OCI-LY7 (cell line): ENCODE data around the gene HOXB1. TPM values are rescaled to one million over a fixed set of nuclear protein-coding genes. Genes with fewer than 3 reads are reported as not detected.
"Not testable (repeated sequence)": the region's sequence is repeated elsewhere in the genome, so short reads cannot be mapped to it uniquely, and the experiment has no call there.

ENCODE experiments used
- BruUV-seq: library from RNA; stranded (reverse); fragments of 400-500 nt; replicated peaks from 2 replicates; lab custom pipeline; 2021; lab: Mats Ljungman, UMichigan
- CTCF ChIA-PET: fragments of 300-600 bp; sonication (Branson Sonifier 250); formaldehyde crosslinking; loops from one replicate; lab custom pipeline; 2022; ENCODE audit warnings: antibody characterized with exemption; ENCODE audit not compliant: unreplicated experiment; lab: Charles Lee
- POLR2A ChIA-PET: fragments of 300-600 bp; sonication (Branson Sonifier 250); formaldehyde crosslinking; loops from one replicate; lab custom pipeline; 2022; ENCODE audit warnings: antibody characterized with exemption; lab: Charles Lee
- DNase-seq: peaks from one replicate; pipeline ENCODE4 v3.0.0-alpha.2; 2015; ENCODE audit warnings: low spot score
- H2AFZ ChIP-seq: fragments of 200-600 bp; sonication (generic), shearing (Covaris generic); 2 replicates; pipeline ENCODE4 v1.6.1; 2014; ENCODE audit warnings: mild to moderate bottlenecking, antibody characterized with exemption, low read length, moderate library complexity
- H3K27ac ChIP-seq: fragments of 200-600 bp; sonication (generic); 2 replicates; pipeline ENCODE4 v1.5.1; 2014; ENCODE audit warnings: mixed run types, low read depth, mild to moderate bottlenecking, moderate library complexity, low read length, inconsistent platforms; ENCODE audit not compliant: poor library complexity, severe bottlenecking
- H3K36me3 ChIP-seq: fragments of 200-600 bp; sonication (generic); 2 replicates; pipeline ENCODE4 v1.6.1; 2014; ENCODE audit warnings: mild to moderate bottlenecking, antibody characterized with exemption, low read length, moderate library complexity, mixed read lengths; ENCODE audit not compliant: insufficient read depth
- H3K4me1 ChIP-seq: fragments of 200-600 bp; sonication (generic); 2 replicates; pipeline ENCODE4 v1.5.1; 2014; ENCODE audit warnings: mild to moderate bottlenecking, low read length; ENCODE audit not compliant: insufficient read depth, poor library complexity, severe bottlenecking
- H3K4me2 ChIP-seq: fragments of 200-600 bp; sonication (generic); 2 replicates; pipeline ENCODE4 v1.6.1; 2014; ENCODE audit warnings: mild to moderate bottlenecking, low read length
- H3K4me3 ChIP-seq: fragments of 200-600 bp; sonication (generic); 2 replicates; pipeline ENCODE4 v1.5.1; 2014; ENCODE audit warnings: mild to moderate bottlenecking, low read depth, low read length; ENCODE audit not compliant: poor library complexity, severe bottlenecking
- H3K79me2 ChIP-seq: fragments of 200-600 bp; sonication (generic); 2 replicates; pipeline ENCODE4 v1.6.1; 2016; ENCODE audit warnings: low read depth, mild to moderate bottlenecking, low read length, moderate library complexity, mixed read lengths; ENCODE audit not compliant: insufficient read depth
- H3K9me2 ChIP-seq: fragments of 200-600 bp; sonication (generic); 2 replicates; pipeline ENCODE4 v1.6.1; 2016; ENCODE audit warnings: mild to moderate bottlenecking, low read length, mixed read lengths; ENCODE audit not compliant: insufficient read depth
- H3K9me3 ChIP-seq: fragments of 200-600 bp; sonication (generic); 2 replicates; pipeline ENCODE4 v1.6.1; 2014; ENCODE audit warnings: mild to moderate bottlenecking, mixed run types, low read length, mixed read lengths
- H4K20me1 ChIP-seq: fragments of 200-600 bp; sonication (generic); 2 replicates; pipeline ENCODE4 v1.6.1; 2014; ENCODE audit warnings: mild to moderate bottlenecking, antibody characterized with exemption, low read length, moderate library complexity, mixed read lengths; ENCODE audit not compliant: insufficient read depth
- CTCF ChIP-seq: fragments of 200-600 bp; sonication (generic); conservative IDR thresholded peaks from 2 replicates; pipeline ENCODE4 v1.5.1; 2014; ENCODE audit warnings: mild to moderate bottlenecking, antibody characterized with exemption, low read length, moderate library complexity, mixed read lengths
- EZH2phosphoT487 ChIP-seq: fragments of 200-600 bp; sonication (generic); IDR thresholded peaks from 2 replicates; pipeline ENCODE4 v1.6.1; 2018; ENCODE audit warnings: low read depth, borderline replicate concordance, mild to moderate bottlenecking, mixed run types, antibody characterized with exemption, low read length, moderate library complexity, mixed read lengths
- intact Hi-C: fragments of 100-400 bp; cut with micrococcal nuclease; formaldehyde crosslinking; loops from one replicate; pipeline ENCODE4 v1.10.0; 2022; ENCODE audit not compliant: unreplicated experiment
- small RNA-seq: library from RNA; depleted of rRNA; stranded (forward); fragments of <200 nt; gene quantifications from one replicate; pipeline ENCODE3, GENCODE V24; 2014
- total RNA-seq, 2 experiments: library from RNA; depleted of rRNA in 1 of 2; stranded (reverse); fragments of >200 nt in 1 of 2; shearing (Covaris generic) in 1 of 2; gene quantifications; 2 replicates each; pipeline ENCODE4 v1.2.3, GENCODE V29; 2014 to 2022

The HOXB1 gene
- total RNA-seq, 2 experiments from 2014 or later = not detected

- Histone ChIP-seq H3K36me3 (no peaks in the 10 kb centered on the region), H3K9me2 (no peaks in the 10 kb centered on the region), H2AFZ (0 out of 2 replicates have a peak overlapping the region, but pooled peaks have one; percentile 45), H4K20me1 (no peaks in the 10 kb centered on the region), H3K79me2 (no peaks in the 10 kb centered on the region), H3K9me3 (peaks cover 5% of the 10 kb centered on the region; the same call in 1 of the 2 replicates), H3K4me1 (peaks cover 34% of the 10 kb centered on the region), H3K4me2 (peak overlapping the region; percentile 70), H3K27ac (peak overlapping the region; percentile 57), H3K4me3 (no peak overlapping the region)
- no TSS peak for BruUV-seq
- intact Hi-C loops = no loop called here
- ChIA-PET POLR2A (interaction anchor here (0.7 to 1.2 kb wide), 3 partner anchors 11 to 91 kb away, joined by 3 to 6 read pairs (median 3); no protein-coding TSS in a partner anchor), CTCF (no interaction called here)
- TF ChIP-seq EZH2phosphoT487 (no peak), CTCF (no peak)
- no peak for DNase-seq
Observed at GRCh38 chr17:48483004-48483403, 47.8 kb downstream of the HOXB1 start.

GRCh38 chr17:48482301-48482700, 48.5 kb downstream of the HOXB1 start:
- H3K79me2 ChIP-seq, H3K9me3 ChIP-seq, H3K9me2 ChIP-seq, H3K36me3 ChIP-seq, intact Hi-C loops, BruUV-seq, H4K20me1 ChIP-seq, H2AFZ ChIP-seq, DNase-seq, CTCF ChIA-PET, H3K4me2 ChIP-seq, H3K4me3 ChIP-seq: not testable (repeated sequence)
- Histone ChIP-seq H3K4me1 (peaks cover 34% of the 10 kb centered on the region), H3K27ac (peak overlapping the region; percentile 57)
- POLR2A ChIA-PET = interaction anchor here (1.2 kb wide), 1 partner anchor 12 kb away, joined by 6 read pairs; no protein-coding TSS in a partner anchor

GRCh38 chr17:48479014-48479402, 51.8 kb downstream of the HOXB1 start:
- Histone ChIP-seq H3K79me2 (no peaks in the 10 kb centered on the region), H3K9me3 (no peaks in the 10 kb centered on the region), H3K4me2 (no peak overlapping the region), H3K36me3 (no peaks in the 10 kb centered on the region), H3K27ac (no peak overlapping the region), H4K20me1 (no peaks in the 10 kb centered on the region), H2AFZ (0 out of 2 replicates have a peak overlapping the region, but pooled peaks have one; percentile 27), H3K4me1 (peaks cover 23% of the 10 kb centered on the region), H3K4me3 (no peak overlapping the region), H3K9me2 (no peaks in the 10 kb centered on the region)
- ChIA-PET CTCF (no interaction called here), POLR2A (no interaction called here)
- DNase-seq = no peak
- intact Hi-C loops = no loop called here
- TF ChIP-seq EZH2phosphoT487 (no peak), CTCF (no peak)
- BruUV-seq = no TSS peak

Small RNA genes lying within 50 kb of the gene (small RNA-seq; reads per million reads assigned to genes)
- gene RF00019 = not detected

Other genes starting within 250 kb of the HOXB1 start
- 0.13 TPM in 1 of 2 replicates, not detected in the other for gene SKAP1, start 100.8 kb downstream of the HOXB1 start, total RNA-seq (2014; rRNA removed; shearing (Covaris generic))
- gene SKAP1, start 100.8 kb downstream of the HOXB1 start, total RNA-seq (2022) = 0.79 and 1.2 TPM in 2 replicates
- not detected in 2 replicates for gene HOXB2, start 14.1 kb upstream of the HOXB1 start, total RNA-seq (2014; rRNA removed; shearing (Covaris generic))
- gene HOXB2, start 14.1 kb upstream of the HOXB1 start, total RNA-seq (2022) = not detected in 2 replicates
- 7.2 and 7.4 TPM in 2 replicates for gene HOXB4, start 47.3 kb upstream of the HOXB1 start, total RNA-seq (2014; rRNA removed; shearing (Covaris generic))
- gene HOXB4, start 47.3 kb upstream of the HOXB1 start, total RNA-seq (2022) = 8.9 and 9.2 TPM in 2 replicates
- 7.7 and 14.0 TPM in 2 replicates for gene HOXB3, start 59.2 kb upstream of the HOXB1 start, total RNA-seq (2014; rRNA removed; shearing (Covaris generic))
- 13.0 and 14.6 TPM in 2 replicates for gene HOXB3, start 59.2 kb upstream of the HOXB1 start, total RNA-seq (2022)
- gene HOXB5, start 62.8 kb upstream of the HOXB1 start, total RNA-seq (2014; rRNA removed; shearing (Covaris generic)) = not detected in 2 replicates
- gene HOXB5, start 62.8 kb upstream of the HOXB1 start, total RNA-seq (2022) = not detected in 2 replicates
- gene HOXB6, start 74.0 kb upstream of the HOXB1 start, total RNA-seq (2014; rRNA removed; shearing (Covaris generic)) = 0.41 TPM in 1 of 2 replicates, not detected in the other
- not detected in 2 replicates for gene HOXB6, start 74.0 kb upstream of the HOXB1 start, total RNA-seq (2022)
- 6.3 and 9.2 TPM in 2 replicates for gene HOXB7, start 80.0 kb upstream of the HOXB1 start, total RNA-seq (2014; rRNA removed; shearing (Covaris generic))
- 16.3 and 17.0 TPM in 2 replicates for gene HOXB7, start 80.0 kb upstream of the HOXB1 start, total RNA-seq (2022)
- gene HOXB8, start 84.3 kb upstream of the HOXB1 start, total RNA-seq (2014; rRNA removed; shearing (Covaris generic)) = not detected in 2 replicates
- not detected in 2 replicates for gene HOXB8, start 84.3 kb upstream of the HOXB1 start, total RNA-seq (2022)
- gene HOXB9, start 95.3 kb upstream of the HOXB1 start, total RNA-seq (2014; rRNA removed; shearing (Covaris generic)) = not detected in 2 replicates
- not detected in 2 replicates for gene HOXB9, start 95.3 kb upstream of the HOXB1 start, total RNA-seq (2022)
- not detected in 2 replicates for gene PRAC1, start 191.5 kb upstream of the HOXB1 start, total RNA-seq (2014; rRNA removed; shearing (Covaris generic))
- gene PRAC1, start 191.5 kb upstream of the HOXB1 start, total RNA-seq (2022) = not detected in 2 replicates
- not detected in 2 replicates for gene PRAC2, start 192.2 kb upstream of the HOXB1 start, total RNA-seq (2014; rRNA removed; shearing (Covaris generic))
- not detected in 2 replicates for gene PRAC2, start 192.2 kb upstream of the HOXB1 start, total RNA-seq (2022)
- gene HOXB13, start 197.7 kb upstream of the HOXB1 start, total RNA-seq (2014; rRNA removed; shearing (Covaris generic)) = not detected in 2 replicates
- not detected in 2 replicates for gene HOXB13, start 197.7 kb upstream of the HOXB1 start, total RNA-seq (2022)